Endothelial cell of hepatic sinusoid (primary cell): ENCODE data around the gene TRIOBP.

Source experiments
- in situ Hi-C: cut with HindIII; loops from 2 replicates; pipeline ENCODE4 v1.10.0; 2017; ENCODE audit warnings: low sequenced_read_pairs

Gene TRIOBP

DNA sequence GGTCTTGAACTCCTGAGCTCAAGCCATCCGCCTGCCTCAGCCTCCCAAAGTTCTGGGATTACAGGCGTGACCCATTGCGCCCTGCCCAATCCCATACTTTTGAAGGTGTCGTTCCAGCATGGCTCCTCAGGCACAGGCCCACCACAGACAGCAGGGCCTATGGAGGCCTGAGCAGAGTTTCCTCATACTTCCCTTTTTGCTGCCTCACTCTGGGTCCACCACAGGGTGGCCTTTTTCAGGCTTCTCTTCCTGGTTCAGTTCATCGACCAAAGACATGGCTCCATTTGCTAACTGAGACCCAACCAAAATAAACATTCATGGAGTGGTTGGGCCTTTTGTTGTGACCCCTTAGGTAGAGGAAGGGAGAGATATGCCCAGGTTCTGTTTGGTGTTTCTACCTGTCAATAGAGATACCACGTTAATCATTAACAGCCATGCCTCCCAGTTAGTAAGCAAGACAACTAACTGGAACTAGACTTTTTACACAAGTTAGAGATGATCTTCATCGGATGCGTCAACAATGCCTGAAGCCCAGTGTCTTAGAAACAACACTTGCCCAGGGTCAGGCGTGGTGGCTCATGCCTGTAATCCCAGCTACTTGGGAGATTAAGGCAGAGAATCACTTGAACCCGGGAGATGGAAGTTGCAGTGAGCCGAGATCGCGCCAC, 35.1 kb downstream of the TRIOBP start:
- in situ Hi-C loops, result loop anchor here (5.0 kb wide), 1 partner anchor 35 kb away; the partner anchor contains the start of gene TRIOBP

DNA sequence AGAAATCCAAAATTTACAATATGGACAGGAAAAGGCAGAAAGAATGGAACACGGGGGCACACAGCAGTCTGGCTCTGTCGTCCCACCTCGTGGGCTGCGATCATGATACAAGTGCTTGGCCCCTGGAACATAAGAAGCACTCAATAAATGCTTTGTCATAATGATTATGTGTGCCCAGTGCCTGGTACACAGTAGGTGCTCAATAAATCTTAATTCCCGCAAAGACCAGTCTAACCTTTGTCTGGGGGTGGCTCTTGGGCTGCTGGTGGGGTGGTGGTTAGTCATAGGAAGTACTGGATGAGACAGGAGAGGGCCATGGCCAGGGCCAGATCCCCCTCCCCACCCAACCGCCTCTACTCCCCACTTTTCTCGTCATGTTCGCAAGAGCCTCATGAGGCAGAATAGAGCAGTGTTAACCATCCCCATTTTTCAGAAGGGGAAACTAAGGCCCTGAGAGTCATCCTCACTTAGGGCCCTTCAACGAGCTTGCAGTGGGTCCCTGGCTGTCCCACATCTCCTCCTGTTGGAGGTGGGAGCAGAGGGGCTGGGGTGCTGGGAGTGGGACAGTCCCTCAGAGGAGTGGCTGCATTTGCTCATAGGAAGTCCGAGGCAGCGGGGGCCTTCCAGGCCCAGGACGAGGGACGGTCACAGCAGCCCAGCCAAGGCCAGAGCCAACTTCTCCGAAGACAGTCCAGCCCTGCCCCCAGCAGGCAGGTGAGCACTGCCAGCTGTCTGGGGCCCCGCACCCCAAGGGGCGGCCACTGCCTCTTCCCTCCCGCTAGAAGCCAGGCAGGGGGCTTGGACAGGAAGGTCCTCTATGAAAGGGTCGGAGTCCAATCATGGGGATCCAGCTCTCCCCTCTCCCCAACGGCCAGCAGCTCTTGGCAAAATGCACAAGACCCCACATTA, 36.1 kb downstream of the TRIOBP start:
- in situ Hi-C loops, result loop anchor here (5.0 kb wide), 1 partner anchor 36 kb away; the partner anchor contains the start of gene TRIOBP

DNA sequence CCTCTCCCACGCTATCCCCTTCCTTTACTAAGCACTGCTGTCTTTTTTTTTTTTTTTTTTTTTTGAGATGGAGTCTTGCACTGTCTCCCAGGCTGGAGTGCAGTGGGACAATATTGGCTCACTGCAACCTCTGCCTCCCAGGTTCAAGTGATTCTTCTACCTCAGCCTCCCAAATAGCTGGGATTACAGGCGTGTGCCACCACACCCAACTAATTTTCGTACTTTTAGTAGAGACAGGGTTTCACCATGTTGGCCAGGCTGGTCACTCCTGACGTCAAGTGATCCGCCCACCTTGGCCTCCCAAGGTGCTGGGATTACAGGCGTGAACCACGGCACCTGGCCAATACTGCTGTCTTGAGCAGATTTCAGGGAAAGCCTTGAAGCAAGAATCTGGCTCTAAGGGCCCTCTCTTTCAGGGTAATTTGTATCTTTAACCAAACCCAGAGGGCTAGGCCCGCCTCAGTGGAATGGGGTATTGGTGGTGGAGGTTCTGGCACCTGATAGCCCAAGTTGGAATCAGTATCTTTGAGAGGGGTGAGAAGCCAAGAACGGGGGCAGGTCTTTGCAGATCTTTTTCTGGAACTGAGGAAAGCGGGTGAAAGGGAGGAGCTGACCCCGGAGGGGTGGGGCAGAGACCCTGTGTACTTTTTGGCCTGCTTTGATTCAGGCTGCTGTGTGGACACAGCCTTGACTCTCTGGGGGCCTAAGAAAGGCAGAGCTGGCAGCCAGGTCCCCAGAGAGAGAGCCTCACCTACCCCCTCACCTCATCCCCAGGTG, 37.0 kb downstream of the TRIOBP start:
- in situ Hi-C loops, result loop anchor here (5.0 kb wide), 1 partner anchor 37 kb away; the partner anchor contains the start of gene TRIOBP

DNA sequence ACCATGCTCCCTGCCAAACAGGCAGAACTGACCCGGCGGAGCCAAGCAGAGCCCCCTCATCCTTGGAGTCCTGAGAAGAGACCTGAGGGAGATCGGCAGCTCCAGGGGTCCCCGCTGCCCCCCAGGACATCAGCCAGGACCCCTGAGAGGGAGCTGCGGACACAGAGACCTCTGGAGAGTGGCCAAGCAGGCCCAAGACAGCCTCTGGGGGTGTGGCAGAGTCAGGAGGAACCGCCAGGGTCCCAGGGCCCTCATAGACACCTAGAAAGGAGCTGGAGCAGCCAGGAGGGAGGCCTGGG, 37.5 kb downstream of the TRIOBP start:
- in situ Hi-C loops, result loop anchor here (5.0 kb wide), 1 partner anchor 37 kb away; the partner anchor contains the start of gene TRIOBP

DNA sequence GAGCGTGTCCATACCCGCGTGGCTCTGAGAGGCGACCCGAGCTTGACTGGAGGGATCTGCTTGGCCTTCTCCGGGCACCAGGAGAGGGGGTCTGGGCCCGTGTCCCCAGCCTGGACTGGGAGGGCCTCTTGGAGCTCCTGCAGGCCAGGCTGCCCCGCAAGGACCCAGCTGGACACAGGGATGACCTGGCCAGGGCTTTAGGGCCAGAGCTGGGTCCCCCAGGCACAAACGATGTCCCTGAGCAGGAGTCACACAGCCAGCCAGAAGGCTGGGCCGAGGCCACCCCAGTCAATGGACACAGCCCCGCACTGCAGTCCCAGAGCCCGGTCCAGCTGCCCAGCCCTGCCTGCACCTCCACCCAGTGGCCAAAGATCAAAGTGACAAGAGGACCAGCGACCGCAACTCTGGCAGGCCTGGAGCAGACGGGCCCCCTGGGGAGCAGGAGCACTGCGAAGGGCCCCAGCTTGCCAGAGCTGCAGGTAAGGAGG, 38.2 kb downstream of the TRIOBP start:
- in situ Hi-C loops, result loop anchor here (5.0 kb wide), 1 partner anchor 38 kb away; the partner anchor contains the start of gene TRIOBP

DNA sequence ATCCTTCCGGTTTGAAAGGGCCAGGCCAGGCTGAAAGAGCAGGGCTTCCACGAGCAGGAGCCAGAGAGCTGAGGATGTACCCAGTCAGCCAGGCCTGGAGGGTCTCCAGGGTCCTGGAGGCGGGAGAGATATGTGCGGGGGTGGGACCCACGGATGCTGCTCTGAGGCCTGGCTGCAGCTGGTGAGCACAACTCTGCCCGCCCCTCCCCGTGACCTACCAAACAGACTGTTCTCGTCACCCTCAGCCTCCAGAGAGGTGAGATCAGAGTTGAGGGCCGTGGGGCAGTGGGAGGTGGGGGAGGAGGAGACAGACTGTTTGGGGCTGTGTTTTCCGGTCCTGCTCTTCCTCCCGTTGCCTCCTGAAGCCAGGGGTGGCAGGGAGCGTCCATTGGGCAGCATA, 42.2 kb downstream of the TRIOBP start:
- in situ Hi-C loops, result no loop called here

DNA sequence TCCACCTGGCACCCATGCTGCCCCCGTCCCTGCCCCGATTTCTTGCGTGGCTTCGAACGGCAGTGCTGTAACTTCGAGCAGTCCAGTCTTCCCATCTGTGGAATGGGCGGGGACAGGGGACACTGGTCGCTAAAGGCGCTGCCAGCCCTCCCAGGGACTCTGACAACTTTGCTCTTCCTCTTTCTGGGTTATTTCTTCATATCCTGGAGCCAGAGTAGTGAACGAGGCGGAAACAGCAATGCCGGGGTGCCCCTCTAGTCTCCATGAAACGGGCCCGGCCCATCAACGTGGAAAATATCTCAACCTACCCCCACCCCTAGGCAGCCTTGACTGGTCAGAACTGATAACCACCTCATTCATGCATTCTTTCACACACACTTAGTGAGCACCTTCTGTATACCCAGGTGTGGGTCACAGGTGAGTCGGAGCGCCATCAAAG, 42.8 kb downstream of the TRIOBP start:
- in situ Hi-C loops, result no loop called here

DNA sequence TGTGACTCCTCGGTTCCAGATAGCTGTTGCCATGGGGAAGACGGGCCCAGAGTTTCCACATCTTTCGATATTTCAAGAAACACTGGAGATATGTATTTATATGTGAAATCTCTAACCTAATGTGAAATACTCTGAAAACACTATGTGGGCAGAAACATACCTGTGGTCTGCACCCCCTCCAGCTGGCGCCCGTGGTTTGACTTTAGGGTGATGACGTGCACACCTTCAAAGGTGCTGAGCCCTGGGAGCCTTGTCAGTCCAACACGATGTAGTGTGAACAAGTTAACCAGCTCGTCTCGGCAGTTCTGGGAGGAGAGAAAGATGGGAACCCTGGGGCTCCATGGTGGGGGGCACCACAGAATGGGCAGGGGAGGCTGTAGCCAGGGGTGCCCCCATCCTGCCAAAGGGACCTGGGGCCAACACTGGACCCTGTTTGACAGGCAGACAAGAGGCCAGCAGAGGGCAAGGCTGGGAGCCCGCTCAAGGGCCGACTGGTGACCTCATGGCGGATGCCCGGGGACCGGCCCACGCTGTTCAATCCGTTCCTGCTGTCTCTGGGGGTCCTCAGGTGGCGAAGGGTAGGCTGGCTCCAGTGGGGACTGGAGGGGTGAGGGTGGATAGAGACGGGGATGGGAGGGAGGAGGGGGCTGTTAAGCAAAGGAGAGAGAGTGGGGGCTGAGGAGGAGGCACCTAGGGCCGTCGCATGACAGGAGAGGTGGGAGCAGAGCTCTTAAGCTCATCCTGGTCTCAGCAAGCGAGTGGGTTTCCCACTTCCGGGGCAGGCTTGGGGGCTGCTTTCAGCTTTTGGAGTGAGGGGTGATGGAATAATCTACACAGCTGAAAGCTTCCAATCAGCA, 43.8 kb downstream of the TRIOBP start:
- in situ Hi-C loops, result no loop called here

DNA sequence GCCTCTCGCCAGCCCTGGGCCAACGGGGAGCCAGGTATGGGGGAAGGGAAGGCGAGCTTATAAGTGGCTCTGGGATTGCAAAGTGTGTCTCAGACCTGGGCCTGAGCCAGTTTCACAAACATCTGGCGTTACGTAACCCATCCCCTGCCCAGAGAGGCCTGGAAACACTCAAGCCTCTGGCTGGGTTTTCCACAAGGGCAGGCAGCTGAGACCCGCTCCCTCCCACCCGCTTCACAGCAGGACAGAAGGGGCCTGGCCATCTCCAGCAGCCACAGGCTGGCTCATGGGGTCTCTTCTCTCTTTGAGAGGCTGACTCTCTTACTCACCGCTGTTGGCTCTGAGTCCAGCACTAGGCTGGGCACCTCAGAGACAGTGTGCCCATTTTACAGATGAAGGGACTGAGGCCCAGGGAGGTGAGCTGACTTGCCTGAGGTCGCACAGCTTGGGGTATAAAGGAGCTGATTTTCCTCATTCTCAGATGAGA, 44.5 kb downstream of the TRIOBP start:
- in situ Hi-C loops, result no loop called here

DNA sequence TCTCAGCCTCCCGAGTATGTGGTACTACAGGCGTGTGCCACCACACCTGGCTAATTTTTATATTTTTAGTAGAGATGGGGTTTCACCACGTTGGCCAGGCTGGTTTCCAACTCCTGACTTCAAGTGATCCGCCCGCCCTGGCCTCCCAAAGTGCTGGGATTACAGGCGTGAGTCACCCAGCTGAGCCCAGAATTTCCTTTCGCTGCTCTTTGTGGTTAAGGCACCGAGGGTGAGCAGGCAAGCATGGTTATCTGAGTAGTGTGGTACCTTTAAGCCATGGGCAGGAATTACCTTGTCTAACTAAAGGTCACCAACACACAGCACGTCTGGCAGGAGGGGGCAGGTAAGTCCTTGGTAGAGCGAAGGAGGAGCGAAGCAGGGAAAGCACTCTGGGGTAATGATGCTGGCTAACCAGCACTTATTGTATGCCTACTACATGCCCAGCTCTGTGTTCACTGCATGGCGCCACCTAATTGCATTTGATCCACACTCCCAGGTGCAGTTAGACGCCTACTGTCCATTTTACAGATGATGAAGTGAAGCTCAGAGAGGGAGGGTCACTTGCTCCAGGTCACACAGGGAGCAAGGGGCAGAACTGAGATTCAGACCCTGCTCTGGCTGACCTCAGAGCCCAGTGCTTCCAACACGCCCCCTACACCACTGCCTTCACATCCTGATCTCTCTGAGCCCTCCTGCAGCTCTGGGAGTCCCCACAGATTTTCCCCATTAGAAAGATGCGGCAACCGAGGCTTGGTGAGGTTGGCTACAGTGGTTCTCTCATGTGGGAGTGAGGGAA, 45.7 kb downstream of the TRIOBP start:
- in situ Hi-C loops, result no loop called here

DNA sequence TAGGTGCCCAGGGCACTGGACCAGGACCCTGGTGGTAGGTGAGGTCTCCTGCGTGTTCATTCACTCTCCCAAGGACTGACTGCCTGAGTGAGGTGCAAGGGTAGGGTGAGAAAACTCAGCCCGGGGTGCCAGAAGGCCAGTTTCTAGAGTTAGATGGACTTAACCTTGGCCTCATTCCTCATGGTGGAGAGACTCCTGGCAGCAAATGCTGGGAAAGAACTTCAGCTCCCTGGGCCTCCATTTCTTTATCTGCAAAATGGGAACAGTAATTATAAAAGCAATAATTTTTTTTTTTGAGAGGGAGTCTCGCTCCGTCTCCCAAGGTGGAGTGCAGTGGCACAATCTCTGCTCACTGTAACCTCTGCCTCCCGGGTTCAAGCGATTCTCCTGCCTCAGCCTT, 47.7 kb downstream of the TRIOBP start:
- in situ Hi-C loops, result no loop called here

DNA sequence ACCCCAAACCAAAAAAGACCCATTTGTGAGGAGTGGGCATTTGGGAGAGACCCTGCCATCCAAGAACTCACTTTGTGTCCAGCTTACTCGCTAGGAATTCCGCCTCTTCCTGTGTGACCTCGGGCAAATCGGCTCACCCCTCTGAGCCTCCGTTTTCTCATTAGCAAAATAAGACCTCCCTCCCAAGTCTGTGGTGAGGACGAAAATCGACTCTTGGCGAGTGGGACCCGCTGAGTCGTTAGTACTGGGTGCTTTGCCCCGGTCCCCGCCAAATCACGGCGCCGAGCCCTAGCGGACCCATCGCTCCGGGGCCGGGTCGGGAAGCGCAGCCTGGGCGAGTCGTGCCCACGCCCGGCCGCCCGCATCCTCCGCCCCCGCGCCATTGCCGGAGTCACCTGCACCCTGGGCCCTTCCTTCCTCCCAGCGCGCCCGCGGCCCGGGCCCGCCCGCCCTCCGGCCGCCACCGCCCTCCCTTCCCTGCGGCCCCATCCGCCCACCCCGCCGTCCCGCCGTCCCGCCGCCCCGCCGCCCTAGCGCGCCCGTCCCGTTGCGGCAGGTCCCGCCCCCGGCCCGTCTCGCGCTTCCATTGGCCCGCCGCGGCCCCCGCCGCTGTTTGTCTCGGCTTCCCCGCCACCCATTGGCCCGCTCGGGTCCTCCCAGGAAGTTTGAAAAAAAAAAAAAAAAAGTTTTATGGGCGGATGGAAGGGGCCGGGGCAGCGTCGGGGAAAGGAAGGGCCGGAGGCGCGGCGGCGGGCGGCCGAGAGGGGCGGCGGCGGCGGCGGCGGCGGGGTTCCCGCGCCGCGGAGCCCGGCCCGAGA, 48.9 kb downstream of the TRIOBP start:
- in situ Hi-C loops, result no loop called here

DNA sequence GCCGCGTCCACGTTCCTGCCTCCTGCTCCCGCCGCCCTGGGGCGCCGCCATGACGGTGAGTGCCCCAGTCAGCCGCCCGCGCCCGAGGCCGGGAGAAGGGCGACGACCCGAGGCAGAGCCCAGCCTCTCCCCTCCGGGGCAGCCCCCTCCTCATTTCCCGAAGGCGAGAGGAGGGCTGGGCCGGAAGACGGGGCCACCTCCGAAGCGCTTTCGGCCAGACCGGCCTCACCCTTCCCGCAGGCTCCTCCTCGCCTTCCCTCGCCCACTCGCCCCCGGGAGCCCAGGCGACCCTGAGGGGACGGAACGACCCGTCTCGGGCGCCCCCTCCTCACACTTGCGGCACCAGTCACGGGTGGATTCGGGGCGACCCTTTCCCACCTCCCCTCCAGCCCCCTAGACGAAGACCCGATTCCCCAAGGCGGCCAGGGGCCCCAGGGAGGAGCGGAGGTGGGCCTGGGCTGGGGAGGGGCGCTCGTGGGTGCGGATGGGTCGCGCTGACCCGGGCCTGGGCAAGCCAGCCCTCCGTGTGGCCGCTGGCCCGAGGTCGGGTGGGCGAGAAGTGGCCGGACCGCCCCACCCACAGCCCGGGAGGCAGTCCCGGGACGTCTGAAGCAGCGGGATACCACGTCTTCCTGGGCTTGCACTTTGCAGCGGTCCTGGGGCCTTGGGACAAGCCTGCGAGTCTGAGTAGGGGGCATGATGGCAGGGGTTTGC, 49.7 kb downstream of the TRIOBP start:
- in situ Hi-C loops, result no loop called here

DNA sequence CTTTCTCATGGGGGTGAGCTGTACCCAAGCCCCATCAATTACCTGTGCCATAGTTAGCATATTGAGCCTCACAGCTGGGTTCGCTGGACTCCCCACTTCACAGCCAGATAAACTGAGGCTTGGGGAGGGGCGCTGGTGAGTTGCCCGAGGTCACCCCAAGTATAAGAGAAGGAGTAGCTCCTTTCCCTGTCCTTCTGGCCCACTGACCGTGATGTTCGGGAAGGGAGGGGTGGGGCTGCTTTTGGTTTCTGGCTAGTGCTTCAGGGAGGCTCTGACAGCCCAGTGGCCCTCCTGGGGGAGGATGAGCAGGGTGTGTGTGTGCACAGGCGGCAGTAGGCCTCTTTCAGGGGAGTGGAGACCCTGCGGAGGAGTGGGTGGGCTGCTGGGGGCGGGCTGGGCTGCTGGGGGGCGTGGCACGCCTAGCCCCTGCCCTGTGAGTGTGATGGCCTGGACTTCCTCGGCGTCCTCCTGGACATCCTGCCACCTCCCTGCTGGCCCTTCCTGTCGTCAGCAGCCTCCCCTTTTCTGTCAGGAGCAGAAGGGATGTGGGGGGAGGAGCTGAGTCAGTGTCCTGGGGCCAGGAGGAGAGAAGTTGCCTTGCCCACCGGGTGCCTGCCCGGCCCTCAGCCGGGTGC, 50.3 kb downstream of the TRIOBP start:
- in situ Hi-C loops, result no loop called here

DNA sequence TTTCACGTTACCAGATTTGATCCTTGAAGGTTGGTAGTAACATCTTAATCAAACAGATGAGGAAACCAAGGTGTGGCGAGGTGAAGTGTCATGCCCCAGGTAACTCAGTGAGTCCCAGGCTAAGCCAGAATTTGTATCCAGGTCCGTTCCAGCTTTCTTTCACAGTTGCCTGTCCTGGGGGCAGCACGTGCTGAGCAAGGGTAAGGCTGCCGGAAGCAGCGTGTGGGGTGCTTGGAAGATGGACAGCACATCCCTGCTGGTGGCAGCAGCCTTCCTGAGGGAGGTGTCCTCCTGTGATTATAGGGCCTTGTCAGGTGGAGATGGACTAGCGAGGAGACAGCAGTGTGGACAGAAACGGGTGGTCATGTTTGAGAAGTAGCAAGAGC, 50.9 kb downstream of the TRIOBP start:
- in situ Hi-C loops, result no loop called here

DNA sequence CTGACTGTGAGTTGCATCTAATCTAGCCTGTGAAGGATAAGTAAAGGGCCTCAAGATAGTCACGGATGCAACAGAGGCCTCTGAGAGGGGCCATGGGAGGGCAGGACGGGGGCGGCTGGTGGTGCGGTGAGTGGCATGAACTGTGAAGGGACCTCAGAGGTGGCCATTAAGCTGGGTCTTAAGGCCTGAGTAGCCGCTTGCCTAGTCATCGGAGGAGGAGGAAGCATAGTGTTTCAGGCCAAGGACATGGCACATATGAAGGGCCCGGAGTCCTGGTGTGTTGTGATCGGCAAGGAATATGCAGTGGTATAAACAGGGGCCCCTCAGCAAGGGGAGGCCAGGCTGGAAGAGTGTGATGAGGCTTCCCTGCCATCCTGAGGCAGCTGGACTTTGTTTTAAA, 51.8 kb downstream of the TRIOBP start:
- in situ Hi-C loops, result no loop called here

DNA sequence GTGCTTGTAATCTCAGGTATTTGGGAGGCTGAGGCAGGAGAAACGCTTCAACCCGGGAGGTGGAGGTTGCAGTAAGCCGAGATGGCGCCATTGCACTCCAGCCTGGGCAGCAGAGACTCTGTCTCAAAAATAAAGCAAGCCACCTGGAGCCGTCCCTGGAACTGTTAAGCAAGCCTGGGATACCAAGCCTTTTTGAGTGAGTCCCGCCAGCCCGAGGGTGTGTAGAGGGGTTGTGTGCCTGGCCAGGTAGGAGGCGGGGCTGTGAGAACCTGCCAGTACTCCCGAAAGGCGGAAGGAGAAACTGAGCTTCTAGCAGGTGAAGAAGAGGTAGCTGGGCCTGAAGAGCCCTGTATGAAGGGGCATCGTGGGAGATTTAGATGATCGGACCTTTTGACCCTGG, 52.4 kb downstream of the TRIOBP start:
- in situ Hi-C loops, result no loop called here
